GM13977 (cell line): ENCODE data around the gene ASB10.

Source experiments
- DNase-seq: peaks from one replicate; pipeline ENCODE4 v3.0.0; 2012; ENCODE audit warnings: low spot score
- CTCF ChIP-seq: IDR thresholded peaks from 2 replicates; pipeline ENCODE4 v1.5.1; 2012; ENCODE audit warnings: mild to moderate bottlenecking, control low read depth; ENCODE audit not compliant: insufficient read depth; ENCODE audit errors: extremely low read depth, missing control alignments
- in situ Hi-C: fragments of 300-500 bp; cut with MboI; formaldehyde crosslinking; loops from one replicate; pipeline ENCODE4 v1.12.0; 2022; ENCODE audit warnings: low sequenced_read_pairs, low pct_unique_long_range_greater_than_20kb, mixed read lengths, inconsistent platforms; ENCODE audit not compliant: unreplicated experiment

The ASB10 gene

GRCh38 chr7:151186640-151187408 lies at the start of gene ASB10:
Gene ASB10 (minus strand): TSS chr7:151187250. CDS start chr7:151187130, 120 bp downstream.
- in situ Hi-C loops = no loop called here
- no peak for DNase-seq
- TF ChIP-seq CTCF = no peak

GRCh38 chr7:151236406-151236805 lies 49.4 kb upstream of the ASB10 start:
- in situ Hi-C loops = no loop called here
- no peak for DNase-seq
- TF ChIP-seq CTCF = no peak

- no peak for TF ChIP-seq CTCF
- DNase-seq = no peak
- in situ Hi-C loops = no loop called here
Observed at GRCh38 chr7:151235091-151235787, 48.2 kb upstream of the ASB10 start.

- TF ChIP-seq CTCF = no peak
- no peak for DNase-seq
- in situ Hi-C loops = no loop called here
Observed at GRCh38 chr7:151233804-151234203, 46.8 kb upstream of the ASB10 start.

- TF ChIP-seq CTCF = no peak
- DNase-seq = peak; percentile 79
- in situ Hi-C loops = no loop called here
Observed at GRCh38 chr7:151232917-151233701, 46.1 kb upstream of the ASB10 start.

GRCh38 chr7:151232091-151232916 lies 45.3 kb upstream of the ASB10 start, which contains the start of gene CHPF2:
Gene CHPF2 (plus strand): TSS chr7:151232483. CDS start chr7:151234012, 1,529 bp downstream.
- in situ Hi-C loops = no loop called here
- TF ChIP-seq CTCF = no peak
- peak; percentile 98 for DNase-seq
